Parathyroid adenoma (tissue), 2 donors: ENCODE results near the gene SLC39A10.

Source experiments
- H2AFZ ChIP-seq: fragments of 300-600 bp; sonication (generic); one replicate; pipeline ENCODE4 v1.7.0; 2017; ENCODE audit warnings: antibody characterized with exemption, mild to moderate bottlenecking
- H3K27ac ChIP-seq: fragments of 300-600 bp; sonication (generic); one replicate; pipeline ENCODE4 v1.7.0; 2017
- H3K27me3 ChIP-seq: fragments of 300-600 bp; sonication (generic); one replicate; pipeline ENCODE4 v1.7.0; 2017; ENCODE audit warnings: low read length; ENCODE audit not compliant: control insufficient read depth, insufficient read depth
- H3K36me3 ChIP-seq: fragments of 300-600 bp; sonication (generic); one replicate; pipeline ENCODE4 v1.7.0; 2017; ENCODE audit warnings: low read length; ENCODE audit not compliant: control insufficient read depth, insufficient read depth
- H3K4me1 ChIP-seq: fragments of 300-600 bp; sonication (generic); one replicate; pipeline ENCODE4 v1.7.0; 2017; ENCODE audit warnings: control low read depth
- H3K4me2 ChIP-seq: fragments of 300-600 bp; sonication (generic); one replicate; pipeline ENCODE4 v1.7.0; 2017; ENCODE audit warnings: low read length
- H3K4me3 ChIP-seq: fragments of 300-600 bp; sonication (generic); one replicate; pipeline ENCODE4 v1.7.0; 2017; ENCODE audit warnings: low read depth, low read length
- H3K79me2 ChIP-seq: fragments of 300-600 bp; sonication (generic); one replicate; pipeline ENCODE4 v1.7.0; 2017; ENCODE audit warnings: control low read depth
- H3K9ac ChIP-seq: fragments of 300-600 bp; sonication (generic); one replicate; pipeline ENCODE4 v1.7.0; 2017; ENCODE audit warnings: mild to moderate bottlenecking
- H3K9me3 ChIP-seq: fragments of 300-600 bp; sonication (generic); one replicate; pipeline ENCODE4 v1.7.0; 2017; ENCODE audit warnings: low read length; ENCODE audit not compliant: control insufficient read depth
- TF ChIP-seq, protein P1 (sequence below): fragments of 300-600 bp; sonication (generic); IDR thresholded peaks from one replicate; pipeline ENCODE4 v1.7.0; 2017; ENCODE audit warnings: antibody characterized with exemption, mild to moderate bottlenecking
- donor health status: primary hyperparathyroidism.

SLC39A10 gene

DNA sequence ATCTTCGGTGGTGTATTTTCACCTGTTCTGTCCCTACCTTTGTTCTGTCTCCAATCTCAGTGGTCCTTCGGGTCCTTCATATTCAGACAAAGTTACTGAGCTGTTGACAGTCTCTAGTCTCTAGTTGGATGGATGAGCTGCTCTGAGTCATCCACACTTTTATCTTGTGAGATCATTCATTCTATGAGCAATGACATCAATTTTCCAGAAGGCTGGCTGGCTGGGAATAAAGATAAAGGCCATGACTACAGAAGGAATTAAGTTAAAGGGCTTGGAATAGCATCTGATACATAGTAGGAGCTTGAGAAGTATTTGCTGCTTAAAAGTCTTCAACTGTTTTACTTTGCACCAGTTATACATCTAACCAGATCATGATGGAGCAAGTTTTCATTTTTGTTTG is 43.1 kb upstream of the SLC39A10 start:
- no peaks in the 10 kb centered on the region for H3K27me3 ChIP-seq
- H3K36me3 ChIP-seq: no peaks in the 10 kb centered on the region
- no peaks in the 10 kb centered on the region for H3K4me1 ChIP-seq
- no peak overlapping the region for H3K27ac ChIP-seq
- no peak overlapping the region for H3K4me3 ChIP-seq
- H2AFZ ChIP-seq: no peak overlapping the region
- H3K4me2 ChIP-seq: no peak overlapping the region
- TF ChIP-seq, protein P1, sequence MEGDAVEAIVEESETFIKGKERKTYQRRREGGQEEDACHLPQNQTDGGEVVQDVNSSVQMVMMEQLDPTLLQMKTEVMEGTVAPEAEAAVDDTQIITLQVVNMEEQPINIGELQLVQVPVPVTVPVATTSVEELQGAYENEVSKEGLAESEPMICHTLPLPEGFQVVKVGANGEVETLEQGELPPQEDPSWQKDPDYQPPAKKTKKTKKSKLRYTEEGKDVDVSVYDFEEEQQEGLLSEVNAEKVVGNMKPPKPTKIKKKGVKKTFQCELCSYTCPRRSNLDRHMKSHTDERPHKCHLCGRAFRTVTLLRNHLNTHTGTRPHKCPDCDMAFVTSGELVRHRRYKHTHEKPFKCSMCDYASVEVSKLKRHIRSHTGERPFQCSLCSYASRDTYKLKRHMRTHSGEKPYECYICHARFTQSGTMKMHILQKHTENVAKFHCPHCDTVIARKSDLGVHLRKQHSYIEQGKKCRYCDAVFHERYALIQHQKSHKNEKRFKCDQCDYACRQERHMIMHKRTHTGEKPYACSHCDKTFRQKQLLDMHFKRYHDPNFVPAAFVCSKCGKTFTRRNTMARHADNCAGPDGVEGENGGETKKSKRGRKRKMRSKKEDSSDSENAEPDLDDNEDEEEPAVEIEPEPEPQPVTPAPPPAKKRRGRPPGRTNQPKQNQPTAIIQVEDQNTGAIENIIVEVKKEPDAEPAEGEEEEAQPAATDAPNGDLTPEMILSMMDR: no peak
- H3K9me3 ChIP-seq: no peaks in the 10 kb centered on the region
- H3K9ac ChIP-seq: no peak overlapping the region
- no peaks in the 10 kb centered on the region for H3K79me2 ChIP-seq

DNA sequence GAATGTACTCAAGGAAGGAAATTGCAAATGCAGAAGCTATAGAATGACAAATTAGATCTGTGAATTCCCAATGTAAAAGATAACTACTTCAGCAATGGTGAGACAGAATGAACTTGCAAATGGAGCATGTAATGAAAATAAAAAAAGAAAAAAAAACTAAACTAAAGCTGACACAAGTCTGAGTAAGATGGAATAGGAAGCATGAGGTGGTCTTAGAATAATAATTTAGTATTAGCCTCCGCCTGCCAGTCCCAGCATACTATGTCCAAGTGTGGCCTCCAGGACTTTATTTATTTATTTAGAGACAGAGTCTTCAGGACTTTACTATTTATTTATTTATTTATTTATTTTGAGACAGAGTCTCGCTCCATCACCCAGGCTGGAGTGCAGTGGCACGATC is 37.4 kb upstream of the SLC39A10 start:
- no peak overlapping the region for H3K4me2 ChIP-seq
- no peak overlapping the region for H3K27ac ChIP-seq
- TF ChIP-seq, protein P1: no peak
- H3K4me3 ChIP-seq: no peak overlapping the region
- H3K79me2 ChIP-seq: no peaks in the 10 kb centered on the region
- no peak overlapping the region for H2AFZ ChIP-seq
- no peak overlapping the region for H3K9ac ChIP-seq
- H3K36me3 ChIP-seq: no peaks in the 10 kb centered on the region
- H3K27me3 ChIP-seq: no peaks in the 10 kb centered on the region
- no peaks in the 10 kb centered on the region for H3K4me1 ChIP-seq
- H3K9me3 ChIP-seq: no peaks in the 10 kb centered on the region

DNA sequence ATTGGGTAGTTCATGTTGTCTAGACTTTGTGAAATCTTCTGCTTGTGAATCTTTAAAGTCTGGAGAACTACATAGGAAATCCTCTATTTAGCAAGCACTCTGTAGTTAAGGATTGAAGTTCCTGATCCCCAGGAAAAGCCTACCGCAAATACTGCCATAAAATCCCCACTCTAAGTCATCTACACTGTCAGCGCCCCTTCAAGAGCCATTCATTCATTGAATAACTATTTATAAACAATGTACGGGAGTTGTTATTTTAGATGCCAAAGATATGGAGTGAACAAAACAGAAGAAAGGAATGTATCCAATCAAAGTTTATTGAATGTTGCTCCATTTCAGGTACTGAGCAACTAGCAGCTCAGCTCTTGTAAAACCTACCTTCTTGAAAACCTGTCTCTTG is 36.5 kb upstream of the SLC39A10 start:
- Histone ChIP-seq H3K4me2 (no peak overlapping the region), H3K79me2 (no peaks in the 10 kb centered on the region), H2AFZ (no peak overlapping the region), H3K4me3 (no peak overlapping the region), H3K9me3 (no peaks in the 10 kb centered on the region), H3K36me3 (no peaks in the 10 kb centered on the region), H3K27ac (no peak overlapping the region), H3K27me3 (no peaks in the 10 kb centered on the region), H3K9ac (no peak overlapping the region), H3K4me1 (no peaks in the 10 kb centered on the region)
- TF ChIP-seq, protein P1: no peak

DNA sequence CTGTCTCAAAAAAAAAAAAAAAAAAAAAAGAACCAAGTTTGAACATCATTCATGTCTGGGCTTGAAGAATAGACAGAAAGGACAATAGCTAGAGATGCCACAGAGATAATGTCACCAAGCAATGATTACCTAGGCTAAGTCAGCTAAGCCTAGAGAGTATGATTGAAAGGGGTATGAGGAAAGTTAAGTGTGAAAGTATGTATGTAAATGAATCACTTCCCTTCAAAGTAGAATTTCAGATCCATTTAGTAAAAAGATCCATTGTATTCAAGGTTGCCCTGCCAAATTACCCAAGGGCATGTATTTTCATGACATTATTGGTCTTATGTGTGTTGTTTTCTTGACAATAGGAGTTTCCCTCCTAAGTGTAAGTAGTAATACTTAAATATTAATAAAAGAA is 34.1 kb upstream of the SLC39A10 start:
- H3K27ac ChIP-seq: no peak overlapping the region
- no peaks in the 10 kb centered on the region for H3K79me2 ChIP-seq
- TF ChIP-seq, protein P1: no peak
- no peak overlapping the region for H3K4me2 ChIP-seq
- H3K9ac ChIP-seq: no peak overlapping the region
- no peak overlapping the region for H2AFZ ChIP-seq
- no peaks in the 10 kb centered on the region for H3K27me3 ChIP-seq
- H3K9me3 ChIP-seq: no peaks in the 10 kb centered on the region
- no peaks in the 10 kb centered on the region for H3K4me1 ChIP-seq
- no peak overlapping the region for H3K4me3 ChIP-seq
- no peaks in the 10 kb centered on the region for H3K36me3 ChIP-seq

DNA sequence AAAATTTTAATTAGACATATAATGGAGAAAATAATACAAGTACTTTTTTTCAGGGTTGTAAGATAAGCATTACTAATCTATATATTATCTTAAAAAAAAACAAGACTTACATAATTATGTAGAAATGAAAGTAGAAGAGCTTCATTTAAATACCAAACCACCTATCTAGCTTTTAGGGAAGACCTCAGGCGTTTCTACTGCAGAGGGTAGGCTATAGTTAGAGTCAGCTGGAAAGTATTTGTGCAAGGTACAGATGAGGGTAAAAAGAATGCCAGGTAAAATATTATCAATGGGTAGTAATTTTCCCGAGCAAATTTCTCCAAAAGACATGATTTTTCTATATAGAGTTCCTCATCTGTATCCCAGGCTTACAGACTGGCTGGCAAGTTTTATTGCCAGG is 30.5 kb upstream of the SLC39A10 start:
- Histone ChIP-seq H3K36me3 (no peaks in the 10 kb centered on the region), H3K4me2 (no peak overlapping the region), H3K4me1 (no peaks in the 10 kb centered on the region), H3K4me3 (no peak overlapping the region), H3K79me2 (no peaks in the 10 kb centered on the region), H2AFZ (no peak overlapping the region), H3K9me3 (no peaks in the 10 kb centered on the region), H3K27me3 (no peaks in the 10 kb centered on the region), H3K27ac (no peak overlapping the region), H3K9ac (no peak overlapping the region)
- TF ChIP-seq, protein P1: no peak
